WTC11 (cell line): Measurements from ENCODE around the gene MAGI2. TPM values are rescaled to one million over a fixed set of nuclear protein-coding genes. Genes with fewer than 3 reads are reported as not detected.

Source experiments
- ATAC-seq: fragments of 200-7000 bp; cut with Tn5 transposase; 2 replicates; pipeline ENCODE4 v1.10.0; 2021; ENCODE audit warnings: mild to moderate bottlenecking, moderate library complexity
- CTCF ChIA-PET: fragments of 300-600 bp; sonication (Branson Sonifier 250); formaldehyde crosslinking; loops from one replicate; lab custom pipeline; 2021; ENCODE audit warnings: antibody characterized with exemption; lab: Charles Lee
- POLR2A ChIA-PET: fragments of 350-600 bp; sonication (Branson Sonifier 250); formaldehyde crosslinking; loops from one replicate; lab custom pipeline; 2021; ENCODE audit warnings: antibody characterized with exemption; lab: Charles Lee
- DNase-seq: peaks from one replicate; pipeline ENCODE4 v3.0.0; 2021; ENCODE audit warnings: low spot score
- H3K27ac Mint-ChIP-seq: 2 replicates; pipeline ENCODE4 v1.8.0; 2021; ENCODE audit warnings: mixed read lengths
- H3K27me3 Mint-ChIP-seq: 2 replicates; pipeline ENCODE4 v1.8.0; 2021; ENCODE audit warnings: low read depth, mild to moderate bottlenecking, moderate library complexity, mixed read lengths
- H3K36me3 Mint-ChIP-seq: 2 replicates; pipeline ENCODE4 v1.8.0; 2021; ENCODE audit warnings: mixed read lengths
- H3K4me1 Mint-ChIP-seq: 2 replicates; pipeline ENCODE4 v1.8.0; 2022; ENCODE audit warnings: mixed read lengths
- H3K4me3 Mint-ChIP-seq: 2 replicates; pipeline ENCODE4 v1.8.0; 2021; ENCODE audit warnings: mild to moderate bottlenecking, moderate library complexity, mixed read lengths
- H3K9me3 Mint-ChIP-seq: 2 replicates; pipeline ENCODE4 v1.8.0; 2021; ENCODE audit warnings: mixed read lengths
- AR ChIP-seq: fragments of 250-450 bp; sonication (Bioruptor Pico); IDR thresholded peaks from 2 replicates; pipeline ENCODE4 v1.9.0; 2021; ENCODE audit warnings: mild to moderate bottlenecking
- ATF2 ChIP-seq: sonication (generic); formaldehyde crosslinking; IDR thresholded peaks from 2 replicates; pipeline ENCODE4 v1.8.1; 2022; ENCODE audit warnings: low read depth, missing genetic modification reagents, borderline replicate concordance
- CDX4 ChIP-seq: fragments of 250-450 bp; sonication (Bioruptor Pico); IDR thresholded peaks from 2 replicates; pipeline ENCODE4 v1.9.0; 2021; ENCODE audit warnings: moderate library complexity, mild to moderate bottlenecking, inconsistent platforms, borderline replicate concordance
- CREB1 ChIP-seq: sonication (generic); formaldehyde crosslinking; IDR thresholded peaks from 2 replicates; pipeline ENCODE4 v1.8.0; 2023; ENCODE audit warnings: mild to moderate bottlenecking, missing genetic modification reagents
- CREM ChIP-seq: sonication (generic); formaldehyde crosslinking; IDR thresholded peaks from 2 replicates; pipeline ENCODE4 v1.8.1; 2022; ENCODE audit warnings: mild to moderate bottlenecking, missing genetic modification reagents, moderate library complexity
- ELF4 ChIP-seq: sonication (generic); formaldehyde crosslinking; IDR thresholded peaks from 2 replicates; pipeline ENCODE4 v1.8.1; 2022; ENCODE audit warnings: low read depth, mild to moderate bottlenecking, moderate library complexity, missing genetic modification reagents
- EMX1 ChIP-seq: fragments of 250-450 bp; sonication (Bioruptor Pico); IDR thresholded peaks from 2 replicates; pipeline ENCODE4 v1.8.0; 2021; ENCODE audit warnings: mild to moderate bottlenecking
- FOXK1 ChIP-seq: sonication (generic); formaldehyde crosslinking; IDR thresholded peaks from 2 replicates; pipeline ENCODE4 v1.8.0; 2022; ENCODE audit warnings: mild to moderate bottlenecking, moderate library complexity, missing genetic modification reagents
- FOXP1 ChIP-seq: sonication (generic); formaldehyde crosslinking; IDR thresholded peaks from 2 replicates; pipeline ENCODE4 v1.8.0; 2022; ENCODE audit warnings: missing genetic modification reagents, mild to moderate bottlenecking, moderate library complexity, borderline replicate concordance
- IRF2 ChIP-seq: sonication (generic); formaldehyde crosslinking; IDR thresholded peaks from 2 replicates; pipeline ENCODE4 v1.8.0; 2022; ENCODE audit warnings: low read depth, missing genetic modification reagents, borderline replicate concordance
- JAZF1 ChIP-seq: fragments of 250-450 bp; sonication (Bioruptor Pico); IDR thresholded peaks from 2 replicates; pipeline ENCODE4 v1.9.0; 2021; ENCODE audit warnings: moderate library complexity, mild to moderate bottlenecking, inconsistent platforms
- KAT7 ChIP-seq: sonication (generic); formaldehyde crosslinking; IDR thresholded peaks from 2 replicates; pipeline ENCODE4 v1.8.1; 2023; ENCODE audit warnings: missing genetic modification reagents, mild to moderate bottlenecking, borderline replicate concordance
- MLX ChIP-seq: sonication (generic); formaldehyde crosslinking; IDR thresholded peaks from 2 replicates; pipeline ENCODE4 v1.8.1; 2023; ENCODE audit warnings: mild to moderate bottlenecking, missing genetic modification reagents, moderate library complexity
- NFATC4 ChIP-seq: fragments of 250-450 bp; sonication (Bioruptor Pico); IDR thresholded peaks from 2 replicates; pipeline ENCODE4 v1.9.0; 2021; ENCODE audit warnings: mild to moderate bottlenecking
- NFE2L1 ChIP-seq: sonication (generic); formaldehyde crosslinking; IDR thresholded peaks from 2 replicates; pipeline ENCODE4 v1.8.1; 2023; ENCODE audit warnings: missing genetic modification reagents
- NR1H2 ChIP-seq: sonication (generic); formaldehyde crosslinking; IDR thresholded peaks from 2 replicates; pipeline ENCODE4 v1.9.0; 2021; ENCODE audit warnings: mild to moderate bottlenecking, moderate library complexity, missing genetic modification reagents
- SOX15 ChIP-seq: fragments of 250-450 bp; sonication (Bioruptor Pico); IDR thresholded peaks from 2 replicates; pipeline ENCODE4 v1.9.0; 2021; ENCODE audit warnings: mild to moderate bottlenecking
- USF2 ChIP-seq: sonication (generic); formaldehyde crosslinking; IDR thresholded peaks from 2 replicates; pipeline ENCODE4 v1.8.1; 2023; ENCODE audit warnings: mild to moderate bottlenecking, missing genetic modification reagents, moderate library complexity
- ZBTB43 ChIP-seq: sonication (generic); formaldehyde crosslinking; IDR thresholded peaks from 2 replicates; pipeline ENCODE4 v1.8.1; 2023; ENCODE audit warnings: mild to moderate bottlenecking, missing genetic modification reagents
- ZNF423 ChIP-seq: fragments of 250-450 bp; sonication (Bioruptor Pico); IDR thresholded peaks from 2 replicates; pipeline ENCODE4 v2.1.2; 2022; ENCODE audit warnings: mild to moderate bottlenecking, moderate library complexity
- ZNF425 ChIP-seq: fragments of 250-450 bp; sonication (Bioruptor Pico); conservative IDR thresholded peaks from 2 replicates; pipeline ENCODE4 v1.9.0; 2021; ENCODE audit warnings: mild to moderate bottlenecking
- ZNF671 ChIP-seq: fragments of 250-450 bp; sonication (Bioruptor Pico); IDR thresholded peaks from 2 replicates; pipeline ENCODE4 v1.8.0; 2021; ENCODE audit warnings: mild to moderate bottlenecking
- ZSCAN18 ChIP-seq: fragments of 250-450 bp; sonication (Bioruptor Pico); IDR thresholded peaks from 2 replicates; pipeline ENCODE4 v2.1.2; 2022; ENCODE audit warnings: mild to moderate bottlenecking, moderate library complexity
- total RNA-seq: library from RNA; stranded (reverse); gene quantifications from 3 replicates; pipeline ENCODE4 v1.2.3, GENCODE V29; 2021

Gene MAGI2
- total RNA-seq, 1 experiment from 2014 or later = 26.6 TPM

- TF ChIP-seq ZBTB43 (CRISPR knock-in tag) (no peak), NFATC4 (CRISPR knock-in tag) (no peak), IRF2 (CRISPR knock-in tag) (no peak), FOXP1 (CRISPR knock-in tag) (no peak)
These were observed 499.6 kb downstream of the MAGI2 start (continued) for GRCh38 chr7:78953726-78954363.

GRCh38 chr7:78953090-78953489 lies 500.4 kb downstream of the MAGI2 start:
- POLR2A ChIA-PET = no interaction called here
- H3K9me3 Mint-ChIP-seq = no peaks in the 10 kb centered on the region
- TF ChIP-seq CDX4 (no peak), KAT7 (no peak), FOXP1 (CRISPR knock-in tag) (no peak), CREM (CRISPR knock-in tag) (no peak), NR1H2 (CRISPR knock-in tag) (no peak), ELF4 (CRISPR knock-in tag) (no peak), NFE2L1 (CRISPR knock-in tag) (no peak), ZNF671 (CRISPR knock-in tag) (no peak), AR (CRISPR knock-in tag) (no peak), JAZF1 (CRISPR knock-in tag) (no peak), ZNF425 (no peak), ZNF423 (CRISPR knock-in tag) (no peak), FOXK1 (CRISPR knock-in tag) (no peak), SOX15 (CRISPR knock-in tag) (no peak)
- TF ChIP-seq, all 79 proteins: peak for 0
- CTCF ChIA-PET = no interaction called here
- peaks cover 5% of the 10 kb centered on the region; the same call in 1 of the 2 replicates for H3K4me1 Mint-ChIP-seq
- H3K36me3 Mint-ChIP-seq = no peaks in the 10 kb centered on the region
- no peak overlapping the region for H3K27ac Mint-ChIP-seq
- H3K4me3 Mint-ChIP-seq = no peak overlapping the region
- DNase-seq (no peak), ATAC-seq (no peak)
- H3K27me3 Mint-ChIP-seq = no peaks in the 10 kb centered on the region; the same call in 1 of the 2 replicates

GRCh38 chr7:78939669-78940068 lies 513.8 kb downstream of the MAGI2 start:
- H3K4me3 Mint-ChIP-seq = no peak overlapping the region
- DNase-seq (no peak), ATAC-seq (no peak)
- peak overlapping the region; percentile 66; the same call in 1 of the 2 replicates for H3K27ac Mint-ChIP-seq
- ChIA-PET CTCF (no interaction called here), POLR2A (no interaction called here)
- H3K4me1 Mint-ChIP-seq = no peaks in the 10 kb centered on the region
- TF ChIP-seq CREB1 (CRISPR knock-in tag) (no peak), ATF2 (no peak), JAZF1 (CRISPR knock-in tag) (no peak), ZSCAN18 (CRISPR knock-in tag) (no peak), MLX (no peak), USF2 (CRISPR knock-in tag) (no peak), EMX1 (CRISPR knock-in tag) (no peak)
- no peaks in the 10 kb centered on the region for H3K27me3 Mint-ChIP-seq
- no peaks in the 10 kb centered on the region for H3K9me3 Mint-ChIP-seq
- H3K36me3 Mint-ChIP-seq = no peaks in the 10 kb centered on the region
